Panc1 (cell line): ENCODE measurements around the gene FAN1. TPM values are rescaled to one million over a fixed set of nuclear protein-coding genes. Genes with fewer than 3 reads are reported as not detected.

Experiments
- ATAC-seq: fragments of 200-7000 bp; cut with Tn5 transposase; 2 replicates; pipeline ENCODE4 v1.9.1; 2020; ENCODE audit warnings: mild to moderate bottlenecking, moderate library complexity
- BruUV-seq: library from RNA; stranded (reverse); fragments of 400-500 nt; replicated peaks from 2 replicates; lab custom pipeline; 2021; lab: Mats Ljungman, UMichigan
- CTCF ChIA-PET: fragments of 300-600 bp; sonication (Branson Sonifier 250); formaldehyde crosslinking; loops from one replicate; lab custom pipeline; 2022; ENCODE audit warnings: antibody characterized with exemption; lab: Charles Lee
- POLR2A ChIA-PET: fragments of 300-600 bp; sonication (Branson Sonifier 250); formaldehyde crosslinking; loops from one replicate; lab custom pipeline; 2022; ENCODE audit warnings: antibody characterized with exemption; lab: Charles Lee
- DNase-seq: peaks from one replicate; pipeline ENCODE4 v3.0.0-alpha.2; 2010; ENCODE audit warnings: low read depth, low spot score
- H3K27ac ChIP-seq: 2 replicates; pipeline ENCODE4 v1.5.1; 2011; ENCODE audit warnings: mild to moderate bottlenecking, low read length, inconsistent platforms
- H3K27me3 ChIP-seq: fragments of 200-500 bp; sonication (Bioruptor generic); 2 replicates; pipeline ENCODE4 v1.6.0; 2014; ENCODE audit warnings: low read length, inconsistent platforms; ENCODE audit not compliant: control insufficient read depth, insufficient read depth
- H3K36me3 ChIP-seq: fragments of 200-500 bp; sonication (Bioruptor generic); 2 replicates; pipeline ENCODE4 v1.5.1; 2014; ENCODE audit warnings: inconsistent platforms, mild to moderate bottlenecking, low read length, moderate library complexity; ENCODE audit not compliant: control insufficient read depth, insufficient read depth
- H3K4me1 ChIP-seq: 2 replicates; pipeline ENCODE4 v1.5.1; 2011; ENCODE audit warnings: inconsistent platforms, mild to moderate bottlenecking, low read length, moderate library complexity; ENCODE audit not compliant: control insufficient read depth, insufficient read depth
- H3K4me3 ChIP-seq, 2 experiments: 2 replicates each; pipeline ENCODE4 v1.5.1; 2011 to 2012; ENCODE audit warnings: low read depth in 2 of 2, low read length in 2 of 2, mild to moderate bottlenecking in 2 of 2, inconsistent platforms in 1 of 2, moderate library complexity in 1 of 2
- H3K9me3 ChIP-seq: fragments of 200-500 bp; sonication (Bioruptor generic); 2 replicates; pipeline ENCODE4 v1.5.1; 2014; ENCODE audit warnings: low read depth, mild to moderate bottlenecking, inconsistent platforms, low read length, moderate library complexity; ENCODE audit not compliant: control insufficient read depth, insufficient read depth
- CTCF ChIP-seq: fragments of 450-650 bp; IDR thresholded peaks from 2 replicates; pipeline ENCODE4 v1.5.1; 2017; ENCODE audit warnings: mild to moderate bottlenecking
- POLR2AphosphoS5 ChIP-seq: IDR thresholded peaks from 2 replicates; pipeline ENCODE4 v1.6.1; 2012; ENCODE audit warnings: mild to moderate bottlenecking, low read depth, low read length, moderate library complexity
- REST ChIP-seq, 2 experiments: IDR thresholded peaks; 2 replicates each; pipeline ENCODE4 v1.6.1; 2011 to 2012; ENCODE audit warnings: low read depth in 2 of 2, control low read depth in 1 of 2, low read length in 1 of 2, mild to moderate bottlenecking in 1 of 2, moderate library complexity in 1 of 2; ENCODE audit not compliant: insufficient read depth in 1 of 2
- SIN3A ChIP-seq: IDR thresholded peaks from 2 replicates; pipeline ENCODE4 v1.6.1; 2012; ENCODE audit warnings: low read depth, mild to moderate bottlenecking, low read length, moderate library complexity, borderline replicate concordance; ENCODE audit not compliant: insufficient read depth
- TCF7L2 ChIP-seq: IDR thresholded peaks from 2 replicates; pipeline ENCODE4 v1.6.1; 2011; ENCODE audit warnings: mild to moderate bottlenecking, low read depth, low read length, inconsistent platforms
- in situ Hi-C: cut with HindIII; loops from 2 replicates; pipeline ENCODE4 v1.10.0; 2016; ENCODE audit warnings: low sequenced_read_pairs, low pct_unique_long_range_greater_than_20kb
- intact Hi-C: fragments of 100-400 bp; cut with micrococcal nuclease; formaldehyde crosslinking; loops from one replicate; pipeline ENCODE4 v1.10.0; 2022; ENCODE audit not compliant: unreplicated experiment
- total RNA-seq: library from RNA; stranded (reverse); gene quantifications from one replicate; pipeline ENCODE4 v1.2.1, GENCODE V29; 2021; ENCODE audit not compliant: unreplicated experiment

Gene FAN1
- total RNA-seq, 1 experiment from 2014 or later = 16.4 TPM

GRCh38 chr15:30929982-30930381 lies 26.3 kb downstream of the FAN1 start:
- no peak for DNase-seq
- ChIA-PET POLR2A (no interaction called here), CTCF (no interaction called here)
- intact Hi-C loops = no loop called here
- H3K4me1 ChIP-seq = no peaks in the 10 kb centered on the region
- no peak overlapping the region for H3K4me3 ChIP-seq
- no peak for TF ChIP-seq REST (IDR thresholded peaks at IDR 0.05; ENCODE audit: insufficient read depth in 1 of 2, low read depth in 2 of 2, low read length in 1 of 2)
- no peak for TF ChIP-seq CTCF
- TF ChIP-seq SIN3A = no peak
- TF ChIP-seq TCF7L2 = no peak
- TF ChIP-seq POLR2AphosphoS5 = no peak
- H3K9me3 ChIP-seq = no peaks in the 10 kb centered on the region
- H3K27ac ChIP-seq = no peak overlapping the region
- no peak for ATAC-seq
- no TSS peak for BruUV-seq
- in situ Hi-C loops = no loop called here
- no peaks in the 10 kb centered on the region for H3K36me3 ChIP-seq
- H3K27me3 ChIP-seq = no peaks in the 10 kb centered on the region

- H3K27ac ChIP-seq = no peak overlapping the region
- no peaks in the 10 kb centered on the region for H3K9me3 ChIP-seq
- no TSS peak for BruUV-seq
- ChIA-PET POLR2A (no interaction called here), CTCF (no interaction called here)
- in situ Hi-C loops = no loop called here
- ATAC-seq (no peak), DNase-seq (no peak)
- H3K4me1 ChIP-seq = no peaks in the 10 kb centered on the region
- H3K27me3 ChIP-seq = no peaks in the 10 kb centered on the region
- no peaks in the 10 kb centered on the region for H3K36me3 ChIP-seq
- no peak for TF ChIP-seq TCF7L2
- no peak for TF ChIP-seq REST (IDR thresholded peaks at IDR 0.05; ENCODE audit: insufficient read depth in 1 of 2, low read depth in 2 of 2, low read length in 1 of 2)
- TF ChIP-seq POLR2AphosphoS5 = no peak
- no peak for TF ChIP-seq CTCF
- TF ChIP-seq SIN3A = no peak
- intact Hi-C loops = no loop called here
- no peak overlapping the region for H3K4me3 ChIP-seq
Observed at GRCh38 chr15:30930422-30930821, 26.7 kb downstream of the FAN1 start.
